Spleen (tissue), 7 donors: ENCODE results near the gene SEPSECS.

Source experiments
- CTCF ChIP-seq, 11 experiments: fragments of 200-600 bp in 7 of 11; fragments of 450-650 bp in 4 of 11; sonication (generic) in 4 of 11; IDR thresholded peaks in 8 of 11; conservative IDR thresholded peaks in 3 of 11; 1 replicate in 7 of 11; 2 replicates in 4 of 11; pipeline versions ENCODE4 v1.4.0 to v1.8.0; 2016 to 2021; ENCODE audit warnings: antibody characterized with exemption in 11 of 11, inconsistent platforms in 4 of 11, mild to moderate bottlenecking in 1 of 11
- POLR2AphosphoS5 ChIP-seq, 3 donors: sonication (generic); formaldehyde crosslinking; IDR thresholded peaks; one replicate each; pipeline ENCODE4 v1.5.1; 2017; ENCODE audit warnings: antibody characterized with exemption in 3 of 3
- donor health status: DM: no; HTN: no; CAD: no; lungs with moderate emphysema.
- donor health status: DM: no; HTN: no; CAD: no.
- donor health status: DM: no; HTN: no; CAD: no.

DNA sequence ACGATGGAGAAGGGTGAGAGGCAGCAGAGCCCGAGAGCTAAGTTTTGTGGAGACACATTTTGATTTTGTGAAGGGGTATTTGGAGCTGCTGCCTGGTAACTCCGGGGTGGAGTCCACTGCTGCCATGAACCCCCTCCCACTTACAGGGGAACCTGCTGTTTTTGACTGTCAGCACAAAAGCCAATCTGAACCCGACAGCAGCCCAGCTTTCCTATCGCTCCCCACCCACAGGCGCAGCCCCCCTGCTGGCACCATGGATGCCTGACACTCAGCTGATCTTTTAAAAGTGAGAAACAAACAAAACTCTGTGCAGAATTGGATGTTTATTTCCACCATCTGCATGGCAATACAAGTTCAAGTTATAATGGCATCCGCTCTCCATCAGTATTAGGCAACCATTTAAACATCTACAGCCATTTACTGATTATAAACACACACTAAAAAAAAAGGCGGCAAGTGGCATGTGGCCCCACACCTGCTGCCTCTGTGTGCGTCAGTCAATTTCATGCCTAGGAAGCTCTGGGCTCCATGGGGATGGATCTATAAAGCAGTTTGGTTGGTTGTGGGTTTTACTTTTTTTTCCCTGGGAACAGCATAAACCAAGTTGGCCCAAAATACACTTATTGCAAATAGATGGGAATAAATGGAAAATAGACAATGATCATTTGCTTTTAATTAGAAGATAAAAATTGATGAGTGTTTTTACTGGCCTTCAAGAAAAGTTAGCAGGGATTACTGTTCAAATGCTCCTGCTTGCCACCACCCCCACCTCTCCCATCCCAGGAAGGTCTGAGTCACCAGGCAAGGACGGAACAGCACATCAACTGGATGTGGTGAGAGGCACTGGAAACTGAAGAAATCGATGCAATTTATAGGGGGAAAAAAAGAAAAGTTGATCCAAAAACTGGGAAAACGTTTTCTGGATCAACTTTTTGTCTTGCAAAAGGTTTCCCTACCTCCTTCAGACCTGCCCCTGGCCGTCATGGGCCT is 46.0 kb downstream of the SEPSECS start:
- TF ChIP-seq CTCF (IDR thresholded peaks at IDR 0.05 in 8 of 11, conservative IDR thresholded peaks at IDR 0.05 in 3 of 11) (no peak), POLR2AphosphoS5 (IDR thresholded peaks at IDR 0.05) (no peak)
